HG03354 (cell line): Measurements from ENCODE around the gene MESP1.

Source experiments
- ATAC-seq: cut with Tn5 transposase; IDR thresholded peaks from one replicate; pipeline ENCODE4 v1.9.1; 2021; ENCODE audit warnings: mild to moderate bottlenecking; ENCODE audit not compliant: unreplicated experiment, poor library complexity, severe bottlenecking

MESP1 gene

GRCh38 chr15:89781891-89782618 is 31.0 kb upstream of the MESP1 start:
- ATAC-seq = no peak

GRCh38 chr15:89781055-89781454 is 30.0 kb upstream of the MESP1 start:
- ATAC-seq = no peak

GRCh38 chr15:89780601-89781000 is 29.6 kb upstream of the MESP1 start:
- ATAC-seq = no peak

GRCh38 chr15:89778861-89779260 is 27.8 kb upstream of the MESP1 start:
- ATAC-seq = no peak

GRCh38 chr15:89777782-89778380 is 26.8 kb upstream of the MESP1 start:
- ATAC-seq = no peak

GRCh38 chr15:89777073-89777751 is 26.2 kb upstream of the MESP1 start:
- ATAC-seq = no peak

GRCh38 chr15:89776274-89777072 is 25.4 kb upstream of the MESP1 start, which contains the start of gene MESP2:
MESP2 (plus strand) TSS chr15:89776332; CDS start chr15:89776358, 26 bp downstream.
- peak; percentile 76 for ATAC-seq

- no peak for ATAC-seq
These were observed 24.8 kb upstream of the MESP1 start for GRCh38 chr15:89775815-89776214.

- ATAC-seq = no peak
These were observed 23.4 kb upstream of the MESP1 start for GRCh38 chr15:89774492-89774891.

- ATAC-seq = peak; percentile 67
These were observed 22.0 kb upstream of the MESP1 start for GRCh38 chr15:89772932-89773583.

GRCh38 chr15:89770041-89770440 is 19.0 kb upstream of the MESP1 start:
- ATAC-seq = no peak

- ATAC-seq = no peak
These were observed 18.3 kb upstream of the MESP1 start for GRCh38 chr15:89769366-89769765.

GRCh38 chr15:89768071-89768500 is 17.0 kb upstream of the MESP1 start:
- no peak for ATAC-seq

- ATAC-seq = no peak
These were observed 16.4 kb upstream of the MESP1 start for GRCh38 chr15:89767411-89767915.

GRCh38 chr15:89766357-89767311 is 15.6 kb upstream of the MESP1 start:
- ATAC-seq = no peak

GRCh38 chr15:89765694-89766093 is 14.6 kb upstream of the MESP1 start:
- ATAC-seq = no peak

- no peak for ATAC-seq
These were observed 10.9 kb upstream of the MESP1 start for GRCh38 chr15:89761929-89762328.
